HG03196 (cell line): Measurements from ENCODE around the gene SPAG9.

Experiments used
- ATAC-seq: cut with Tn5 transposase; IDR thresholded peaks from one replicate; pipeline ENCODE4 v1.9.1; 2021; ENCODE audit not compliant: unreplicated experiment

The SPAG9 gene

GRCh38 chr17:51044976-51045375 lies 75.7 kb downstream of the SPAG9 start:
- no peak for ATAC-seq

- ATAC-seq: no peak
Observed at GRCh38 chr17:51036084-51036483, 84.6 kb downstream of the SPAG9 start.

GRCh38 chr17:51035431-51035830 lies 85.2 kb downstream of the SPAG9 start:
- ATAC-seq: no peak

DNA sequence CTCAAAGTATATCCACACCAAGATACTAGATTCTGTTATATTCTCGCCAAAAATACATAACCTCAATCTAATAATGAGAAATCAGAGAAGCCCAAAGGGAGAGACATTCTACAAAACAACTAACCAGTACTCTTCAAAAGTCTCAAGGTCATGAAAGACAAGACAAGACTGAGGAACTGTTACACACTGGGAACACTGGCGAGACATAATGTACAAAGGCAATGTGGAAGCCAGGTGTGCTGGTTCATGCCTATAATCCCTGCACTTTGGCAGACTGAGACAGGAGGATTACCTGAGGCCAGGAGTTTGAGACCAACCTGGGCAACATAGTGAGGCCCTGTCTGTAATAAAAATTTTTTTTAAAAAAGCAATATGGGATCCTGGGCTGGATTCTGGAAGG lies 85.9 kb downstream of the SPAG9 start:
- no peak for ATAC-seq

DNA sequence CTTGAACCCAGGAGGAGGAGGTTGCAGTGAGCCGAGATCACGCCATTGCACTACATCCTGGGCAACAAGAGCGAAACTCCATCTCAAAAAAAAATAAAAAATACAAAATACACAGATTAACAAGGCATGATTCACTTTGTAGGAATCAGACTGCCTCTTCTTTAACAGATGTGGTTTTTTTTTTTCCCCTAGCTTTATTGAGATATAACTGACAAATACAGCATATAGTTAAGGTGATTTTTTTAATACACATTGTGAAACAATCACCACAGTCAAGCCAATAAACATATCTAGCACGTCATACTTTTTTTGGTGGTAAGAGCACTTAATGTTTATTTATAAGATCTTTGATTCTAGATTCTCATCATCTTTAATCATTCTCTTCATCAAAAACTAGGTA lies 87.8 kb downstream of the SPAG9 start:
- ATAC-seq: no peak

GRCh38 chr17:51029568-51030463 lies 90.9 kb downstream of the SPAG9 start:
- no peak for ATAC-seq

GRCh38 chr17:51029142-51029541 lies 91.5 kb downstream of the SPAG9 start:
- no peak for ATAC-seq

- ATAC-seq: no peak
Observed at GRCh38 chr17:51028176-51028863, 92.3 kb downstream of the SPAG9 start.

- ATAC-seq: no peak
Observed at GRCh38 chr17:51018541-51018940, 102.1 kb downstream of the SPAG9 start.

DNA sequence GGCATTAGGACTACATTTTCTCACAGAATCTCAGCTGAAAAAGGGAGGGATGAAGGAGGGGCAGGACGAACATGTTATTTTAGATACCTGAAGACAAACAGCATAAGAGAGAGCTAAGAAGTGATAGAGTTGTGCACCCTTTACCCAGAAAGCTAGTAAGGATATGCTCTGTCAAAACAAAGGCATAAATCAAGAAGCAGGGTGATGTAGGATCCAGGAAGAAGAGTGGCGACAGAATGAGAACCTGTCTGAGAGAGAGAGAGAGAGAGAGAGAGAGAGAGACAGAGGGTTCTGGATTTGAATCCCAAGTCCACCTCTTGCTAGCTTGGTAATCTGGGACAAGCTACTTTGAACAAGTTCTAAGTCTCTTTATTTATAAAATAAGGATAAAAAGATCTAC lies 103.4 kb downstream of the SPAG9 start:
- no peak for ATAC-seq

DNA sequence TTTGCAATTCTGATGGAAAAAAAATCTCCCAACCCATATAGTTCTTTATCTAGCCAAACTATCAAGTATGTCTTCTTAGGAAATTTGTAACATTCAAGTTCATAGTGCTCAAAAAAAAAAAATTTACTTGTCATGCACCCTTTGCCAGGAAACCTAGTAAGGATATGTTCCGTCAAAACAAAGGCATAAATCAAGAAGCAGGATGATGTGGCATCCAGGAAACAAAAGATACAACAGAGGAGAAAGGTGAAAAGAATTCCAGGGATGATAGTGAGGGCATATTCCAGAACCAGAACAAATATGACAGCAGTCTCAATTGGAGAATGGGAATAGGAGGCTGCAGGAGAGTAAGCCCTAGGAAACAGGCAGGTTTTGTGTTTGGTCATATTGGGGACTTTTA lies 104.6 kb downstream of the SPAG9 start:
- ATAC-seq: no peak

DNA sequence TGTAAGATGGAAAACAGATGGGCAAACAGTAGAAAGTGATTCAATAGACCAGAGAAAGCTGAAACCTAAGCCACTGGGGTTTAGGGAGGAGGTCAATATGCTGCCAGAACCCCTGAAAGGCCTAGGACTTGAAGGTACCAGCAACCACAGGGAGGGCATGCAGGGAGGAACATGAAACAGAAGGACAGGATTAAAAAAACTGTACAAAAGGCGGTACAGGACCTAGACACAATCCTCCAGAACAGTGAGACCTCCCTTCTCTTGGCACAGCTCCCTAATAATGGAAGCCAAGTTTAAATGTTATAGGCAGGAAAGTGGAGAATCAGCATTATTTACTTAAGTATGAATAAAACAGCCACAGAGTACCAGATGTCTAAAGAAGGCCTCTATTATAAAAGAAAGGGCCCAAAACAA lies 105.5 kb downstream of the SPAG9 start:
- no peak for ATAC-seq

GRCh38 chr17:51014129-51014528 lies 106.5 kb downstream of the SPAG9 start:
- ATAC-seq: no peak

DNA sequence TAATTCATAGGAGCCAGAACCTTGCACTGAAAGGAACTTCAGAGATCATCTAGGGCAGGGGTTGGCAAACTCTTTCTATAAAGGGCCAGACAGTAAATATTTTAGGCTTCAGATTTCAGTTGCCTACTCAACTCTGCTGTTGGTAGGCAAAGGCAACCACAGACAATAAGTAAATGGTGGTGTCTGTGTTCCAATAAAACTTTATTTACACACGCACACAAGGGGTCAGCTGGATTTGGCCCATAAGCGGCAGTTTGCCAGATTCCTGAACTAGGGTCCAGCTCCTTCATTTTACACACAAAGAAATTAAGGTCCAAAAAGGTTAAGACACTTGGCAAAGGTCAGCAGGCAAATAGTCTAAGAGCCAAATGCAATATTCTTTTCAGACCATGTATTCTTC lies 107.3 kb downstream of the SPAG9 start:
- ATAC-seq: no peak

GRCh38 chr17:51012538-51012937 lies 108.1 kb downstream of the SPAG9 start:
- no peak for ATAC-seq

- ATAC-seq: no peak
Observed at GRCh38 chr17:51010173-51010675, 110.4 kb downstream of the SPAG9 start.

DNA sequence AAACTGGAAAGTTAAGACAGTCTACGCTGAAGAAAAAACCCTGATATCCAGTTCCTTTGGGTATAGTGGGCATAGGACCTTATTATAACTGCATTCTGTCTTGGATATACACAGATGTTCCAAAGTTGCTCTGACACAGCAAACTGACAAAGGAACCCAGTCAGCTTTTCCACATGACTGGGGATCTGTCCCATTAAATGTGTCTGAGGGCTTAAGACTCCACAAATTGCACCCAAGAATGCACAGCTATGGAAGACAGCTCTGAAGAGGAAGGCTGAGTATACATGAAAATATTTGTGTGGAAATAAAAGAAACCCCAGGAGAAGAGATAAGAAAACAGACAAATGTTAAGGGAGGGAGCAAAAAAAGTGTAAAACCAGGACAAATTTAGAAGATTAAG lies 114.1 kb downstream of the SPAG9 start:
- no peak for ATAC-seq

DNA sequence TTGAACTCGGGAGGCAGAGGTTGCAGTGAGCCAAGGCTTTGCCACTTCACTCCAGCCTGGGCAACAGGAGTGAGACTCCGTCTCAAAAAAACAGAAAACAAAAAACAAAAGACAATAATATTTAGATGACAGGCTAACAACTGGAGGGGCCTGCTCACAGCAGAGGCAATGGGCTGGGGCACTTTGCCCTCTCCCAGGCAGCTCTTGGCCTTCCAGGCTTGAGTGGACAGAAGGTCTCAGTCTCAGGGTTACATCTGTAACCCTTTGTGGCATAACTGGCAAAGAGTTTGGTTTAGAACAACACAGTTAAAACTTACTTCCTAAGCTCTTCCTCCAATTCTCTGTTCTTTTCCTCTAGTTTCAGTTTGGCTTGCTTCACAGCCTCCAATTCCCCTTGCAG lies 114.9 kb downstream of the SPAG9 start:
- no peak for ATAC-seq

DNA sequence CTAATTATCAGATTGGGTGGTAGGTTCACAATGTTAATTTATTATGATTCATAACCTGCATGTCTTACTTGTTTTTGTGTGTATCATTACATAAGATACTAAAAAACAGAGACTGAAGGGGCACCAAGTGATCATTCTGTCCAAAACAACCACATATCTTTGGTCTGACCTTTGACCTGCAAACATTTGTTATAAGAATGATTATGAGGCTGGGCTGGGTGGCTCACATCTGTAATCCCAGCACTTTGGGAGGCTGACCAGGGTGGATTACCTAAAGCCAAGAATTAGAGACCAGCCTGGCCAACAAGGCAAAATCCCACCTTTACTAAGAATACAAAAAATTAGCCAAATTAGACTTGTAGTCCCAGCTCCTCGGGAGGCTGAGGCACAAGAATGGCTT lies 116.4 kb downstream of the SPAG9 start:
- no peak for ATAC-seq

- ATAC-seq: no peak
Observed at GRCh38 chr17:51000835-51001638, 119.6 kb downstream of the SPAG9 start.

DNA sequence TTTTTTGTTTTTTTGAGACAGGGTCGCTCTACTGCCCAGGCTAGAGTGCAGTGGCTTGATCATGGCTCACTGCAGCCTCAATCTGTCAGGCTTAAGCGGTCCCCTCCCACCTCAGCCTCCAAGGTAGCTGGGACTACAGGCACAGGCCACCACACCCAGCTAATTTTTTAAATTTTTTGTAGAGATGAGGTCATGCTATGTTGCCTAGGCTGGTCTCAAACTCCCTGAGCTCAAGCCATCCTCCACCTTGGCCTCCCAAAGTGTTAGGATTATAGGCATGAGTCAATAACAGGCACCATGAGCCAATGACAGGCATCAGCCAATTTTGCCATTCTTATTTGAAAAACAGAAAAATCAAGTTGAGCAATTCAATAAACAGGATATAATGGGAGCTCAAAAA lies 125.0 kb downstream of the SPAG9 start:
- ATAC-seq: no peak
